WTC11 (cell line): ENCODE data around the gene ZSCAN18. TPM values are rescaled to one million over a fixed set of nuclear protein-coding genes. Genes with fewer than 3 reads are reported as not detected.

Experiments used
- ATAC-seq: fragments of 200-7000 bp; cut with Tn5 transposase; 2 replicates; pipeline ENCODE4 v1.10.0; 2021; ENCODE audit warnings: mild to moderate bottlenecking, moderate library complexity
- CTCF ChIA-PET: fragments of 300-600 bp; sonication (Branson Sonifier 250); formaldehyde crosslinking; loops from one replicate; lab custom pipeline; 2021; ENCODE audit warnings: antibody characterized with exemption; lab: Charles Lee
- POLR2A ChIA-PET: fragments of 350-600 bp; sonication (Branson Sonifier 250); formaldehyde crosslinking; loops from one replicate; lab custom pipeline; 2021; ENCODE audit warnings: antibody characterized with exemption; lab: Charles Lee
- DNase-seq: peaks from one replicate; pipeline ENCODE4 v3.0.0; 2021; ENCODE audit warnings: low spot score
- H3K27ac Mint-ChIP-seq: 2 replicates; pipeline ENCODE4 v1.8.0; 2021; ENCODE audit warnings: mixed read lengths
- H3K27me3 Mint-ChIP-seq: 2 replicates; pipeline ENCODE4 v1.8.0; 2021; ENCODE audit warnings: low read depth, mild to moderate bottlenecking, moderate library complexity, mixed read lengths
- H3K36me3 Mint-ChIP-seq: 2 replicates; pipeline ENCODE4 v1.8.0; 2021; ENCODE audit warnings: mixed read lengths
- H3K4me1 Mint-ChIP-seq: 2 replicates; pipeline ENCODE4 v1.8.0; 2022; ENCODE audit warnings: mixed read lengths
- H3K4me3 Mint-ChIP-seq: 2 replicates; pipeline ENCODE4 v1.8.0; 2021; ENCODE audit warnings: mild to moderate bottlenecking, moderate library complexity, mixed read lengths
- H3K9me3 Mint-ChIP-seq: 2 replicates; pipeline ENCODE4 v1.8.0; 2021; ENCODE audit warnings: mixed read lengths
- AR ChIP-seq: fragments of 250-450 bp; sonication (Bioruptor Pico); IDR thresholded peaks from 2 replicates; pipeline ENCODE4 v1.9.0; 2021; ENCODE audit warnings: mild to moderate bottlenecking
- CBFB ChIP-seq: sonication (generic); formaldehyde crosslinking; IDR thresholded peaks from 2 replicates; pipeline ENCODE4 v1.8.1; 2022; ENCODE audit warnings: mild to moderate bottlenecking, low read depth, missing genetic modification reagents
- CREB1 ChIP-seq: sonication (generic); formaldehyde crosslinking; IDR thresholded peaks from 2 replicates; pipeline ENCODE4 v1.8.0; 2023; ENCODE audit warnings: mild to moderate bottlenecking, missing genetic modification reagents
- ELF4 ChIP-seq: sonication (generic); formaldehyde crosslinking; IDR thresholded peaks from 2 replicates; pipeline ENCODE4 v1.8.1; 2022; ENCODE audit warnings: low read depth, mild to moderate bottlenecking, moderate library complexity, missing genetic modification reagents
- FOXK1 ChIP-seq: sonication (generic); formaldehyde crosslinking; IDR thresholded peaks from 2 replicates; pipeline ENCODE4 v1.8.0; 2022; ENCODE audit warnings: mild to moderate bottlenecking, moderate library complexity, missing genetic modification reagents
- FOXP4 ChIP-seq: sonication (generic); formaldehyde crosslinking; IDR thresholded peaks from 2 replicates; pipeline ENCODE4 v1.8.0; 2022; ENCODE audit warnings: mild to moderate bottlenecking, missing genetic modification reagents
- JAZF1 ChIP-seq: fragments of 250-450 bp; sonication (Bioruptor Pico); IDR thresholded peaks from 2 replicates; pipeline ENCODE4 v1.9.0; 2021; ENCODE audit warnings: moderate library complexity, mild to moderate bottlenecking, inconsistent platforms
- NR1H2 ChIP-seq: sonication (generic); formaldehyde crosslinking; IDR thresholded peaks from 2 replicates; pipeline ENCODE4 v1.9.0; 2021; ENCODE audit warnings: mild to moderate bottlenecking, moderate library complexity, missing genetic modification reagents
- NR2C2 ChIP-seq: sonication (generic); formaldehyde crosslinking; IDR thresholded peaks from 2 replicates; pipeline ENCODE4 v1.8.0; 2022; ENCODE audit warnings: mild to moderate bottlenecking, missing genetic modification reagents
- NR3C1 ChIP-seq: sonication (generic); formaldehyde crosslinking; conservative IDR thresholded peaks from 2 replicates; pipeline ENCODE4 v1.8.1; 2023; ENCODE audit warnings: low read depth, mild to moderate bottlenecking, missing genetic modification reagents
- OVOL2 ChIP-seq: fragments of 250-450 bp; sonication (Bioruptor Pico); IDR thresholded peaks from 2 replicates; pipeline ENCODE4 v1.9.0; 2021; ENCODE audit warnings: mild to moderate bottlenecking, borderline replicate concordance
- SOX15 ChIP-seq: fragments of 250-450 bp; sonication (Bioruptor Pico); IDR thresholded peaks from 2 replicates; pipeline ENCODE4 v1.9.0; 2021; ENCODE audit warnings: mild to moderate bottlenecking
- ZNF121 ChIP-seq: sonication (generic); formaldehyde crosslinking; IDR thresholded peaks from 2 replicates; pipeline ENCODE4 v1.8.0; 2023; ENCODE audit warnings: missing genetic modification reagents
- ZNF232 ChIP-seq: sonication (generic); formaldehyde crosslinking; IDR thresholded peaks from 2 replicates; pipeline ENCODE4 v1.8.0; 2022; ENCODE audit warnings: mild to moderate bottlenecking, missing genetic modification reagents
- ZNF671 ChIP-seq: fragments of 250-450 bp; sonication (Bioruptor Pico); IDR thresholded peaks from 2 replicates; pipeline ENCODE4 v1.8.0; 2021; ENCODE audit warnings: mild to moderate bottlenecking
- total RNA-seq: library from RNA; stranded (reverse); gene quantifications from 3 replicates; pipeline ENCODE4 v1.2.3, GENCODE V29; 2021
- TF ChIP-seq, protein P1 (sequence below): fragments of 250-450 bp; sonication (Bioruptor Pico); IDR thresholded peaks from 2 replicates; pipeline ENCODE4 v2.1.2; 2022; ENCODE audit warnings: mild to moderate bottlenecking, moderate library complexity
- TF ChIP-seq, protein P2 (sequence below): sonication (generic); formaldehyde crosslinking; IDR thresholded peaks from 2 replicates; pipeline ENCODE4 v1.8.1; 2022; ENCODE audit warnings: mild to moderate bottlenecking, missing genetic modification reagents, moderate library complexity, borderline replicate concordance
- TF ChIP-seq, protein P3 (sequence below): sonication (generic); formaldehyde crosslinking; IDR thresholded peaks from 2 replicates; pipeline ENCODE4 v1.8.1; 2022; ENCODE audit warnings: mild to moderate bottlenecking, moderate library complexity, missing genetic modification reagents
- TF ChIP-seq, protein P4 (sequence below): fragments of 200-600 bp; IDR thresholded peaks from 2 replicates; pipeline ENCODE4 v1.8.0; 2022; ENCODE audit warnings: antibody characterized with exemption
- TF ChIP-seq, protein P5 (sequence below): sonication (generic); formaldehyde crosslinking; conservative IDR thresholded peaks from 2 replicates; pipeline ENCODE4 v1.8.1; 2023; ENCODE audit warnings: mild to moderate bottlenecking, low read depth, missing genetic modification reagents, moderate library complexity

ZSCAN18 gene
- total RNA-seq, 1 experiment from 2014 or later, result 55.9 TPM

GRCh38 chr19:58044391-58044790, 53.6 kb downstream of the ZSCAN18 start (continued):
- TF ChIP-seq, protein P1, sequence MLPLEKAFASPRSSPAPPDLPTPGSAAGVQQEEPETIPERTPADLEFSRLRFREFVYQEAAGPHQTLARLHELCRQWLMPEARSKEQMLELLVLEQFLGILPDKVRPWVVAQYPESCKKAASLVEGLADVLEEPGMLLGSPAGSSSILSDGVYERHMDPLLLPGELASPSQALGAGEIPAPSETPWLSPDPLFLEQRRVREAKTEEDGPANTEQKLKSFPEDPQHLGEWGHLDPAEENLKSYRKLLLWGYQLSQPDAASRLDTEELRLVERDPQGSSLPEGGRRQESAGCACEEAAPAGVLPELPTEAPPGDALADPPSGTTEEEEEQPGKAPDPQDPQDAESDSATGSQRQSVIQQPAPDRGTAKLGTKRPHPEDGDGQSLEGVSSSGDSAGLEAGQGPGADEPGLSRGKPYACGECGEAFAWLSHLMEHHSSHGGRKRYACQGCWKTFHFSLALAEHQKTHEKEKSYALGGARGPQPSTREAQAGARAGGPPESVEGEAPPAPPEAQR (CRISPR knock-in tag), result no peak
- TF ChIP-seq OVOL2 (no peak), NR1H2 (CRISPR knock-in tag) (no peak), FOXK1 (CRISPR knock-in tag) (no peak), SOX15 (no peak)
- TF ChIP-seq, protein P2, sequence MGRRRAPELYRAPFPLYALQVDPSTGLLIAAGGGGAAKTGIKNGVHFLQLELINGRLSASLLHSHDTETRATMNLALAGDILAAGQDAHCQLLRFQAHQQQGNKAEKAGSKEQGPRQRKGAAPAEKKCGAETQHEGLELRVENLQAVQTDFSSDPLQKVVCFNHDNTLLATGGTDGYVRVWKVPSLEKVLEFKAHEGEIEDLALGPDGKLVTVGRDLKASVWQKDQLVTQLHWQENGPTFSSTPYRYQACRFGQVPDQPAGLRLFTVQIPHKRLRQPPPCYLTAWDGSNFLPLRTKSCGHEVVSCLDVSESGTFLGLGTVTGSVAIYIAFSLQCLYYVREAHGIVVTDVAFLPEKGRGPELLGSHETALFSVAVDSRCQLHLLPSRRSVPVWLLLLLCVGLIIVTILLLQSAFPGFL (CRISPR knock-in tag), result no peak

- DNase-seq, result peak; percentile 94
- Mint-ChIP-seq H3K9me3 (peaks cover 25% of the 10 kb centered on the region), H3K36me3 (peaks cover 18% of the 10 kb centered on the region), H3K27me3 (peaks cover 64% of the 10 kb centered on the region), H3K4me1 (peaks cover 16% of the 10 kb centered on the region), H3K4me3 (peak overlapping the region; percentile 45), H3K27ac (no peak overlapping the region)
- ATAC-seq, result peak; percentile 92
- ChIA-PET POLR2A (interaction anchor here (0.5 to 1.4 kb wide), 3 partner anchors 8 to 299 kb away, joined by 3 to 4 read pairs (median 3); no protein-coding TSS in a partner anchor), CTCF (interaction anchor here (0.7 to 5.9 kb wide), 18 partner anchors 8 to 274 kb away, joined by 3 to 48 read pairs (median 4); partner anchors contain the start of genes ZNF135, ZNF329, ZNF606 and ZSCAN18)
- TF ChIP-seq, protein P3, sequence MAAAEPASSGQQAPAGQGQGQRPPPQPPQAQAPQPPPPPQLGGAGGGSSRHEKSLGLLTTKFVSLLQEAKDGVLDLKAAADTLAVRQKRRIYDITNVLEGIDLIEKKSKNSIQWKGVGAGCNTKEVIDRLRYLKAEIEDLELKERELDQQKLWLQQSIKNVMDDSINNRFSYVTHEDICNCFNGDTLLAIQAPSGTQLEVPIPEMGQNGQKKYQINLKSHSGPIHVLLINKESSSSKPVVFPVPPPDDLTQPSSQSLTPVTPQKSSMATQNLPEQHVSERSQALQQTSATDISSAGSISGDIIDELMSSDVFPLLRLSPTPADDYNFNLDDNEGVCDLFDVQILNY (CRISPR knock-in tag), result 0 out of 2 replicates have a peak, but pooled peaks have one; percentile 42
- TF ChIP-seq, protein P4, sequence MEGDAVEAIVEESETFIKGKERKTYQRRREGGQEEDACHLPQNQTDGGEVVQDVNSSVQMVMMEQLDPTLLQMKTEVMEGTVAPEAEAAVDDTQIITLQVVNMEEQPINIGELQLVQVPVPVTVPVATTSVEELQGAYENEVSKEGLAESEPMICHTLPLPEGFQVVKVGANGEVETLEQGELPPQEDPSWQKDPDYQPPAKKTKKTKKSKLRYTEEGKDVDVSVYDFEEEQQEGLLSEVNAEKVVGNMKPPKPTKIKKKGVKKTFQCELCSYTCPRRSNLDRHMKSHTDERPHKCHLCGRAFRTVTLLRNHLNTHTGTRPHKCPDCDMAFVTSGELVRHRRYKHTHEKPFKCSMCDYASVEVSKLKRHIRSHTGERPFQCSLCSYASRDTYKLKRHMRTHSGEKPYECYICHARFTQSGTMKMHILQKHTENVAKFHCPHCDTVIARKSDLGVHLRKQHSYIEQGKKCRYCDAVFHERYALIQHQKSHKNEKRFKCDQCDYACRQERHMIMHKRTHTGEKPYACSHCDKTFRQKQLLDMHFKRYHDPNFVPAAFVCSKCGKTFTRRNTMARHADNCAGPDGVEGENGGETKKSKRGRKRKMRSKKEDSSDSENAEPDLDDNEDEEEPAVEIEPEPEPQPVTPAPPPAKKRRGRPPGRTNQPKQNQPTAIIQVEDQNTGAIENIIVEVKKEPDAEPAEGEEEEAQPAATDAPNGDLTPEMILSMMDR, result peak; percentile 69
- TF ChIP-seq NR3C1 (CRISPR knock-in tag), result peak; percentile 45; the same call in 1 of the 2 replicates
- TF ChIP-seq, protein P5, sequence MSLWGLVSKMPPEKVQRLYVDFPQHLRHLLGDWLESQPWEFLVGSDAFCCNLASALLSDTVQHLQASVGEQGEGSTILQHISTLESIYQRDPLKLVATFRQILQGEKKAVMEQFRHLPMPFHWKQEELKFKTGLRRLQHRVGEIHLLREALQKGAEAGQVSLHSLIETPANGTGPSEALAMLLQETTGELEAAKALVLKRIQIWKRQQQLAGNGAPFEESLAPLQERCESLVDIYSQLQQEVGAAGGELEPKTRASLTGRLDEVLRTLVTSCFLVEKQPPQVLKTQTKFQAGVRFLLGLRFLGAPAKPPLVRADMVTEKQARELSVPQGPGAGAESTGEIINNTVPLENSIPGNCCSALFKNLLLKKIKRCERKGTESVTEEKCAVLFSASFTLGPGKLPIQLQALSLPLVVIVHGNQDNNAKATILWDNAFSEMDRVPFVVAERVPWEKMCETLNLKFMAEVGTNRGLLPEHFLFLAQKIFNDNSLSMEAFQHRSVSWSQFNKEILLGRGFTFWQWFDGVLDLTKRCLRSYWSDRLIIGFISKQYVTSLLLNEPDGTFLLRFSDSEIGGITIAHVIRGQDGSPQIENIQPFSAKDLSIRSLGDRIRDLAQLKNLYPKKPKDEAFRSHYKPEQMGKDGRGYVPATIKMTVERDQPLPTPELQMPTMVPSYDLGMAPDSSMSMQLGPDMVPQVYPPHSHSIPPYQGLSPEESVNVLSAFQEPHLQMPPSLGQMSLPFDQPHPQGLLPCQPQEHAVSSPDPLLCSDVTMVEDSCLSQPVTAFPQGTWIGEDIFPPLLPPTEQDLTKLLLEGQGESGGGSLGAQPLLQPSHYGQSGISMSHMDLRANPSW (CRISPR knock-in tag), result 0 out of 2 replicates have a peak, but pooled peaks have one; percentile 56
- no peak for TF ChIP-seq ZNF232 (CRISPR knock-in tag)
- TF ChIP-seq FOXP4 (CRISPR knock-in tag), result no peak
- TF ChIP-seq CREB1 (CRISPR knock-in tag), result no peak
- TF ChIP-seq FOXK1 (CRISPR knock-in tag), result no peak
- TF ChIP-seq ZNF671, result no peak
- no peak for TF ChIP-seq ELF4
- TF ChIP-seq CBFB (CRISPR knock-in tag), result peak; percentile 94
- TF ChIP-seq, protein P2 (CRISPR knock-in tag), result no peak
- TF ChIP-seq ZNF121 (CRISPR knock-in tag), result no peak
- no peak for TF ChIP-seq NR2C2 (CRISPR knock-in tag)
- no peak for TF ChIP-seq JAZF1
- TF ChIP-seq AR (CRISPR knock-in tag), result no peak
Measured at GRCh38 chr19:58042495-58043340, 55.3 kb downstream of the ZSCAN18 start.
